Measurements from ENCODE around the gene PKP2.

- no peak for TF ChIP-seq EZH2 (IDR thresholded peaks at IDR 0.05; ENCODE audit: low read depth, low read length, severe bottlenecking)
- no peak for TF ChIP-seq CTCF (IDR thresholded peaks at IDR 0.05; ENCODE audit: control extremely low read depth in 1 of 3, insufficient read depth in 1 of 3, low read depth in 1 of 3, low read length in 3 of 3)
- no peak for TF ChIP-seq CREB1 (IDR thresholded peaks at IDR 0.05)
- TF ChIP-seq, protein P1, sequence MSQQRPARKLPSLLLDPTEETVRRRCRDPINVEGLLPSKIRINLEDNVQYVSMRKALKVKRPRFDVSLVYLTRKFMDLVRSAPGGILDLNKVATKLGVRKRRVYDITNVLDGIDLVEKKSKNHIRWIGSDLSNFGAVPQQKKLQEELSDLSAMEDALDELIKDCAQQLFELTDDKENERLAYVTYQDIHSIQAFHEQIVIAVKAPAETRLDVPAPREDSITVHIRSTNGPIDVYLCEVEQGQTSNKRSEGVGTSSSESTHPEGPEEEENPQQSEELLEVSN (IDR thresholded peaks at IDR 0.05) = no peak
- TF ChIP-seq, protein P2, sequence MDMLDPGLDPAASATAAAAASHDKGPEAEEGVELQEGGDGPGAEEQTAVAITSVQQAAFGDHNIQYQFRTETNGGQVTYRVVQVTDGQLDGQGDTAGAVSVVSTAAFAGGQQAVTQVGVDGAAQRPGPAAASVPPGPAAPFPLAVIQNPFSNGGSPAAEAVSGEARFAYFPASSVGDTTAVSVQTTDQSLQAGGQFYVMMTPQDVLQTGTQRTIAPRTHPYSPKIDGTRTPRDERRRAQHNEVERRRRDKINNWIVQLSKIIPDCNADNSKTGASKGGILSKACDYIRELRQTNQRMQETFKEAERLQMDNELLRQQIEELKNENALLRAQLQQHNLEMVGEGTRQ (IDR thresholded peaks at IDR 0.05; ENCODE audit: low read length) = no peak
- TF ChIP-seq POLR2AphosphoS5 (IDR thresholded peaks at IDR 0.05; ENCODE audit: low read depth, low read length) = no peak
Measured at GRCh38 chr12:32921397-32921796, 24.8 kb upstream of the PKP2 start.
